Activated CD4-positive, alpha-beta T cell treated with anti-CD3 and anti-CD28 coated beads for 36 hours (primary cell): ENCODE measurements around the gene LRRFIP2. TPM values are rescaled to one million over a fixed set of nuclear protein-coding genes. Genes with fewer than 3 reads are reported as not detected.

ENCODE experiments used
- ATAC-seq: fragments of 200-7000 bp; cut with Tn5 transposase; one replicate; pipeline ENCODE4 v1.10.0; 2021; ENCODE audit warnings: mild to moderate bottlenecking, moderate library complexity
- CTCF ChIA-PET: fragments of 350-600 bp; sonication (Branson Sonifier 250); formaldehyde crosslinking; loops from one replicate; lab custom pipeline; 2021; ENCODE audit warnings: antibody characterized with exemption; lab: Charles Lee
- POLR2A ChIA-PET: fragments of 350-600 bp; sonication (Branson Sonifier 250); formaldehyde crosslinking; loops from one replicate; lab custom pipeline; 2021; ENCODE audit warnings: antibody characterized with exemption, inconsistent platforms; lab: Charles Lee
- DNase-seq: peaks from one replicate; pipeline ENCODE4 v3.0.0-alpha.2; 2020
- H3K27ac Mint-ChIP-seq: one replicate; pipeline ENCODE4 v1.8.0; 2021; ENCODE audit warnings: mixed read lengths
- H3K27me3 Mint-ChIP-seq: one replicate; pipeline ENCODE4 v1.8.0; 2021; ENCODE audit warnings: mixed read lengths
- H3K36me3 Mint-ChIP-seq: one replicate; pipeline ENCODE4 v1.8.0; 2021; ENCODE audit warnings: low read depth, mixed read lengths
- H3K4me1 Mint-ChIP-seq: one replicate; pipeline ENCODE4 v1.8.0; 2021; ENCODE audit warnings: mixed read lengths
- H3K4me3 Mint-ChIP-seq: one replicate; pipeline ENCODE4 v1.8.0; 2021; ENCODE audit warnings: mild to moderate bottlenecking, moderate library complexity, mixed read lengths
- H3K9me3 Mint-ChIP-seq: one replicate; pipeline ENCODE4 v1.8.0; 2021; ENCODE audit warnings: low read depth, mixed read lengths
- intact Hi-C, 2 experiments: fragments of 100-400 bp; cut with DNase I in 1 of 2; cut with micrococcal nuclease in 1 of 2; formaldehyde crosslinking; loops; one replicate each; pipeline versions ENCODE4 v1.14.2 to v1.15.1; 2022 to 2024; cut with DNase I, micrococcal nuclease
- total RNA-seq, 2 experiments: library from RNA; stranded (reverse); gene quantifications; one replicate each; pipeline ENCODE4 v1.2.3, GENCODE V29; 2021

LRRFIP2 gene
- total RNA-seq, 2 experiments from 2014 or later = 20.6 to 25.1 TPM

- Mint-ChIP-seq H3K4me1 (no peaks in the 10 kb centered on the region), H3K9me3 (no peaks in the 10 kb centered on the region), H3K4me3 (no peak overlapping the region), H3K27ac (no peak overlapping the region), H3K36me3 (peaks cover 51% of the 10 kb centered on the region), H3K27me3 (no peaks in the 10 kb centered on the region)
- ChIA-PET CTCF (no interaction called here), POLR2A (no interaction called here)
- ATAC-seq = no peak
- intact Hi-C loops = no loop called here
- no peak for DNase-seq
These were observed 132.7 kb downstream of the LRRFIP2 start for GRCh38 chr3:37041546-37042195.

GRCh38 chr3:37040231-37040630 is 134.2 kb downstream of the LRRFIP2 start:
- no peaks in the 10 kb centered on the region for H3K27me3 Mint-ChIP-seq
- H3K4me1 Mint-ChIP-seq = no peaks in the 10 kb centered on the region
- DNase-seq = no peak
- no peak overlapping the region for H3K27ac Mint-ChIP-seq
- H3K36me3 Mint-ChIP-seq = peaks cover 60% of the 10 kb centered on the region
- H3K4me3 Mint-ChIP-seq = no peak overlapping the region
- CTCF ChIA-PET = interaction anchor here (1.0 kb wide), 1 partner anchor 15 kb away, joined by 7 read pairs; no protein-coding TSS in a partner anchor
- POLR2A ChIA-PET = no interaction called here
- intact Hi-C loops = no loop called here
- no peak for ATAC-seq
- peaks cover 2% of the 10 kb centered on the region for H3K9me3 Mint-ChIP-seq

GRCh38 chr3:37039161-37039846 is 135.1 kb downstream of the LRRFIP2 start:
- no peak overlapping the region for H3K4me3 Mint-ChIP-seq
- peaks cover 62% of the 10 kb centered on the region for H3K36me3 Mint-ChIP-seq
- peaks cover 5% of the 10 kb centered on the region for H3K9me3 Mint-ChIP-seq
- ATAC-seq (no peak), DNase-seq (no peak)
- no peak overlapping the region for H3K27ac Mint-ChIP-seq
- ChIA-PET CTCF (interaction anchor here (1.8 kb wide), 1 partner anchor 10 kb away, joined by 3 read pairs; no protein-coding TSS in a partner anchor), POLR2A (no interaction called here)
- H3K27me3 Mint-ChIP-seq = no peaks in the 10 kb centered on the region
- intact Hi-C loops = no loop called here
- H3K4me1 Mint-ChIP-seq = no peaks in the 10 kb centered on the region

- POLR2A ChIA-PET = no interaction called here
- no peak overlapping the region for H3K27ac Mint-ChIP-seq
- H3K4me1 Mint-ChIP-seq = no peaks in the 10 kb centered on the region
- H3K36me3 Mint-ChIP-seq = peaks cover 67% of the 10 kb centered on the region
- no peak for DNase-seq
- intact Hi-C loops = no loop called here
- H3K9me3 Mint-ChIP-seq = peaks cover 5% of the 10 kb centered on the region
- CTCF ChIA-PET = interaction anchor here (0.9 to 2.4 kb wide), 2 partner anchors 11 to 13 kb away, joined by 4 to 9 read pairs; no protein-coding TSS in a partner anchor
- H3K27me3 Mint-ChIP-seq = no peaks in the 10 kb centered on the region
- no peak overlapping the region for H3K4me3 Mint-ChIP-seq
- no peak for ATAC-seq
These were observed 137.0 kb downstream of the LRRFIP2 start for GRCh38 chr3:37037352-37037751.

GRCh38 chr3:37032961-37033360 is 141.4 kb downstream of the LRRFIP2 start:
- no peak for ATAC-seq
- Mint-ChIP-seq H3K4me3 (no peak overlapping the region), H3K36me3 (peaks cover 65% of the 10 kb centered on the region), H3K4me1 (no peaks in the 10 kb centered on the region), H3K27ac (no peak overlapping the region), H3K27me3 (no peaks in the 10 kb centered on the region), H3K9me3 (peaks cover 5% of the 10 kb centered on the region)
- DNase-seq = no peak
- intact Hi-C loops = no loop called here
- ChIA-PET CTCF (interaction anchor here (0.6 to 0.9 kb wide), 2 partner anchors 20 to 227 kb away, joined by 3 read pairs; no protein-coding TSS in a partner anchor), POLR2A (interaction anchor here (0.6 to 0.7 kb wide), 2 partner anchors 92 to 223 kb away, joined by 3 to 4 read pairs; no protein-coding TSS in a partner anchor)

- Mint-ChIP-seq H3K27me3 (no peaks in the 10 kb centered on the region), H3K27ac (no peak overlapping the region), H3K36me3 (peaks cover 67% of the 10 kb centered on the region), H3K4me1 (no peaks in the 10 kb centered on the region), H3K4me3 (no peak overlapping the region), H3K9me3 (peaks cover 5% of the 10 kb centered on the region)
- ChIA-PET CTCF (interaction anchor here (0.7 to 0.9 kb wide), 2 partner anchors 9 to 72 kb away, joined by 3 to 4 read pairs; no protein-coding TSS in a partner anchor), POLR2A (no interaction called here)
- no peak for DNase-seq
- no peak for ATAC-seq
- intact Hi-C loops = no loop called here
These were observed 143.2 kb downstream of the LRRFIP2 start for GRCh38 chr3:37031096-37031682.

GRCh38 chr3:37030588-37030987 is 143.8 kb downstream of the LRRFIP2 start:
- peaks cover 5% of the 10 kb centered on the region for H3K9me3 Mint-ChIP-seq
- CTCF ChIA-PET = interaction anchor here (0.7 to 0.9 kb wide), 2 partner anchors 8 to 71 kb away, joined by 3 to 4 read pairs; no protein-coding TSS in a partner anchor
- no peak for ATAC-seq

GRCh38 chr3:37029516-37030163 is 144.7 kb downstream of the LRRFIP2 start:
- POLR2A ChIA-PET = interaction anchor here (0.6 kb wide), 1 partner anchor 26 kb away, joined by 3 read pairs; no protein-coding TSS in a partner anchor
- intact Hi-C loops = no loop called here
- peaks cover 3% of the 10 kb centered on the region for H3K4me1 Mint-ChIP-seq
- ATAC-seq (no peak), DNase-seq (no peak)
- CTCF ChIA-PET = interaction anchor here (0.6 to 1.2 kb wide), 2 partner anchors 9 to 261 kb away, joined by 3 read pairs; no protein-coding TSS in a partner anchor
- H3K27ac Mint-ChIP-seq = no peak overlapping the region
- no peak overlapping the region for H3K4me3 Mint-ChIP-seq
- H3K27me3 Mint-ChIP-seq = no peaks in the 10 kb centered on the region
- H3K9me3 Mint-ChIP-seq = no peaks in the 10 kb centered on the region
- peaks cover 63% of the 10 kb centered on the region for H3K36me3 Mint-ChIP-seq

More at GRCh38 chr3:37030588-37030987, 143.8 kb downstream of the LRRFIP2 start:
- POLR2A ChIA-PET = no interaction called here
- no peaks in the 10 kb centered on the region for H3K4me1 Mint-ChIP-seq
- DNase-seq = no peak
- no peaks in the 10 kb centered on the region for H3K27me3 Mint-ChIP-seq
- peaks cover 67% of the 10 kb centered on the region for H3K36me3 Mint-ChIP-seq
- H3K4me3 Mint-ChIP-seq = no peak overlapping the region
- intact Hi-C loops = no loop called here
- H3K27ac Mint-ChIP-seq = no peak overlapping the region

- ATAC-seq = no peak
- DNase-seq = no peak
- POLR2A ChIA-PET = interaction anchor here (0.6 kb wide), 1 partner anchor 26 kb away, joined by 3 read pairs; no protein-coding TSS in a partner anchor
- Mint-ChIP-seq H3K27me3 (no peaks in the 10 kb centered on the region), H3K36me3 (peaks cover 65% of the 10 kb centered on the region), H3K4me1 (peaks cover 4% of the 10 kb centered on the region), H3K27ac (no peak overlapping the region), H3K4me3 (no peak overlapping the region), H3K9me3 (no peaks in the 10 kb centered on the region)
- CTCF ChIA-PET = interaction anchor here (0.6 to 1.2 kb wide), 2 partner anchors 9 to 260 kb away, joined by 3 read pairs; no protein-coding TSS in a partner anchor
- intact Hi-C loops = no loop called here
These were observed 145.3 kb downstream of the LRRFIP2 start for GRCh38 chr3:37029111-37029510.

GRCh38 chr3:37028329-37028728 is 146.1 kb downstream of the LRRFIP2 start:
- Mint-ChIP-seq H3K4me1 (peaks cover 4% of the 10 kb centered on the region), H3K4me3 (no peak overlapping the region), H3K36me3 (peaks cover 67% of the 10 kb centered on the region), H3K27me3 (no peaks in the 10 kb centered on the region), H3K27ac (no peak overlapping the region), H3K9me3 (no peaks in the 10 kb centered on the region)
- ChIA-PET POLR2A (interaction anchor here (0.6 to 0.9 kb wide), 2 partner anchors 8 to 59 kb away, joined by 3 to 5 read pairs; no protein-coding TSS in a partner anchor), CTCF (interaction anchor here (1.1 to 1.2 kb wide), 2 partner anchors 10 to 189 kb away, joined by 3 read pairs; no protein-coding TSS in a partner anchor)
- DNase-seq (no peak), ATAC-seq (no peak)
- intact Hi-C loops = no loop called here
